Measurements from ENCODE around the gene CASP8. TPM values are rescaled to one million over a fixed set of nuclear protein-coding genes. Genes with fewer than 3 reads are reported as not detected.
"Not testable (repeated sequence)": the region's sequence is repeated elsewhere in the genome, so short reads cannot be mapped to it uniquely, and the experiment has no call there.

Gene CASP8
- total RNA-seq, 2 experiments from 2014 or later: 62.7 to 63.2 TPM

- H3K4me1 Mint-ChIP-seq (ENCODE audit: low read depth); H3K27ac Mint-ChIP-seq; ATAC-seq; POLR2A ChIA-PET; H3K4me3 Mint-ChIP-seq; DNase-seq; H3K27me3 Mint-ChIP-seq (ENCODE audit: low read depth): not testable (repeated sequence)
- CTCF ChIA-PET: interaction anchor here (0.7 kb wide), 1 partner anchor 16 kb away, joined by 3 read pairs; no protein-coding TSS in a partner anchor
- Mint-ChIP-seq H3K9me3 (ENCODE audit: insufficient read depth) (peaks cover 11% of the 10 kb centered on the region), H3K36me3 (ENCODE audit: low read depth) (peaks cover 83% of the 10 kb centered on the region)
These were observed 30.3 kb downstream of the CASP8 start for GRCh38 chr2:201290457-201291148.

- H3K27ac Mint-ChIP-seq: no peak overlapping the region
- H3K4me1 Mint-ChIP-seq (ENCODE audit: low read depth): no peaks in the 10 kb centered on the region
- ATAC-seq (no peak), DNase-seq (no peak)
- CTCF ChIA-PET: interaction anchor here (0.8 to 1.5 kb wide), 5 partner anchors 9 to 146 kb away, joined by 3 to 6 read pairs (median 4); no protein-coding TSS in a partner anchor
- H3K4me3 Mint-ChIP-seq: no peak overlapping the region
- peaks cover 7% of the 10 kb centered on the region for H3K9me3 Mint-ChIP-seq (ENCODE audit: insufficient read depth)
- H3K27me3 Mint-ChIP-seq (ENCODE audit: low read depth): no peaks in the 10 kb centered on the region
- peaks cover 66% of the 10 kb centered on the region for H3K36me3 Mint-ChIP-seq (ENCODE audit: low read depth)
- POLR2A ChIA-PET: interaction anchor here (0.8 to 1.1 kb wide), 2 partner anchors 10 to 12 kb away, joined by 3 read pairs; no protein-coding TSS in a partner anchor
These were observed 38.2 kb downstream of the CASP8 start for GRCh38 chr2:201298462-201299052.

GRCh38 chr2:201299929-201300328 is 39.6 kb downstream of the CASP8 start:
- H3K9me3 Mint-ChIP-seq (ENCODE audit: insufficient read depth); H3K4me1 Mint-ChIP-seq (ENCODE audit: low read depth); ATAC-seq; H3K4me3 Mint-ChIP-seq; DNase-seq; H3K27me3 Mint-ChIP-seq (ENCODE audit: low read depth); POLR2A ChIA-PET; H3K27ac Mint-ChIP-seq: not testable (repeated sequence)
- H3K36me3 Mint-ChIP-seq (ENCODE audit: low read depth): peaks cover 67% of the 10 kb centered on the region
- CTCF ChIA-PET: interaction anchor here (1.5 kb wide), 1 partner anchor 67 kb away, joined by 5 read pairs; no protein-coding TSS in a partner anchor

- Mint-ChIP-seq H3K4me3 (no peak overlapping the region), H3K4me1 (ENCODE audit: low read depth) (no peaks in the 10 kb centered on the region), H3K27ac (no peak overlapping the region), H3K9me3 (ENCODE audit: insufficient read depth) (peaks cover 22% of the 10 kb centered on the region), H3K27me3 (ENCODE audit: low read depth) (no peaks in the 10 kb centered on the region), H3K36me3 (ENCODE audit: low read depth) (peaks cover 61% of the 10 kb centered on the region)
- ATAC-seq (no peak), DNase-seq (no peak)
- ChIA-PET POLR2A (no interaction called here), CTCF (interaction anchor here (1.2 kb wide), 1 partner anchor 36 kb away, joined by 3 read pairs; no protein-coding TSS in a partner anchor)
These were observed 47.5 kb downstream of the CASP8 start for GRCh38 chr2:201307876-201308275.

GRCh38 chr2:201308914-201309313 is 48.6 kb downstream of the CASP8 start:
- ChIA-PET POLR2A (interaction anchor here (1.1 kb wide), 1 partner anchor 10 kb away, joined by 3 read pairs; no protein-coding TSS in a partner anchor), CTCF (no interaction called here)
- H3K4me1 Mint-ChIP-seq (ENCODE audit: low read depth): no peaks in the 10 kb centered on the region
- peaks cover 66% of the 10 kb centered on the region for H3K36me3 Mint-ChIP-seq (ENCODE audit: low read depth)
- H3K9me3 Mint-ChIP-seq (ENCODE audit: insufficient read depth): peaks cover 22% of the 10 kb centered on the region
- H3K27me3 Mint-ChIP-seq (ENCODE audit: low read depth): no peaks in the 10 kb centered on the region
- no peak overlapping the region for H3K27ac Mint-ChIP-seq
- ATAC-seq (no peak), DNase-seq (no peak)
- no peak overlapping the region for H3K4me3 Mint-ChIP-seq

- Mint-ChIP-seq H3K36me3 (ENCODE audit: low read depth) (peaks cover 44% of the 10 kb centered on the region), H3K27me3 (ENCODE audit: low read depth) (no peaks in the 10 kb centered on the region), H3K4me1 (ENCODE audit: low read depth) (no peaks in the 10 kb centered on the region), H3K9me3 (ENCODE audit: insufficient read depth) (peaks cover 30% of the 10 kb centered on the region), H3K27ac (no peak overlapping the region), H3K4me3 (no peak overlapping the region)
- DNase-seq: no peak
- ChIA-PET CTCF (interaction anchor here (1.2 kb wide), 1 partner anchor 29 kb away, joined by 3 read pairs; no protein-coding TSS in a partner anchor), POLR2A (no interaction called here)
- ATAC-seq: no peak
These were observed 53.0 kb downstream of the CASP8 start for GRCh38 chr2:201313362-201313761.

GRCh38 chr2:201319511-201319910 is 59.2 kb downstream of the CASP8 start:
- POLR2A ChIA-PET: no interaction called here
- no peak overlapping the region for H3K4me3 Mint-ChIP-seq
- peaks cover 45% of the 10 kb centered on the region for H3K36me3 Mint-ChIP-seq (ENCODE audit: low read depth)
- H3K27me3 Mint-ChIP-seq (ENCODE audit: low read depth): no peaks in the 10 kb centered on the region
- H3K4me1 Mint-ChIP-seq (ENCODE audit: low read depth): no peaks in the 10 kb centered on the region
- no peak overlapping the region for H3K27ac Mint-ChIP-seq
- ATAC-seq: no peak
- CTCF ChIA-PET: no interaction called here
- DNase-seq: no peak
- peaks cover 27% of the 10 kb centered on the region for H3K9me3 Mint-ChIP-seq (ENCODE audit: insufficient read depth)

GRCh38 chr2:201320257-201320656 is 59.9 kb downstream of the CASP8 start:
- Mint-ChIP-seq H3K36me3 (ENCODE audit: low read depth) (peaks cover 48% of the 10 kb centered on the region), H3K4me1 (ENCODE audit: low read depth) (no peaks in the 10 kb centered on the region), H3K27ac (no peak overlapping the region), H3K4me3 (no peak overlapping the region), H3K27me3 (ENCODE audit: low read depth) (no peaks in the 10 kb centered on the region), H3K9me3 (ENCODE audit: insufficient read depth) (peaks cover 26% of the 10 kb centered on the region)
- POLR2A ChIA-PET: no interaction called here
- ATAC-seq: no peak
- no peak for DNase-seq
- CTCF ChIA-PET: no interaction called here

- ChIA-PET CTCF (no interaction called here), POLR2A (no interaction called here)
- Mint-ChIP-seq H3K4me3 (no peak overlapping the region), H3K27ac (no peak overlapping the region), H3K9me3 (ENCODE audit: insufficient read depth) (peaks cover 31% of the 10 kb centered on the region), H3K4me1 (ENCODE audit: low read depth) (no peaks in the 10 kb centered on the region), H3K27me3 (ENCODE audit: low read depth) (no peaks in the 10 kb centered on the region), H3K36me3 (ENCODE audit: low read depth) (peaks cover 51% of the 10 kb centered on the region)
- DNase-seq (no peak), ATAC-seq (no peak)
These were observed 60.4 kb downstream of the CASP8 start for GRCh38 chr2:201320701-201321100.

- Mint-ChIP-seq H3K4me3 (no peak overlapping the region), H3K4me1 (ENCODE audit: low read depth) (no peaks in the 10 kb centered on the region), H3K9me3 (ENCODE audit: insufficient read depth) (peaks cover 27% of the 10 kb centered on the region), H3K27ac (no peak overlapping the region), H3K27me3 (ENCODE audit: low read depth) (no peaks in the 10 kb centered on the region), H3K36me3 (ENCODE audit: low read depth) (peaks cover 48% of the 10 kb centered on the region)
- DNase-seq (no peak), ATAC-seq (no peak)
- POLR2A ChIA-PET: no interaction called here
- CTCF ChIA-PET: interaction anchor here (1.1 to 1.6 kb wide), 2 partner anchors 29 to 71 kb away, joined by 3 to 4 read pairs; no protein-coding TSS in a partner anchor
These were observed 62.4 kb downstream of the CASP8 start for GRCh38 chr2:201322772-201323171.

- DNase-seq (no peak), ATAC-seq (no peak)
- H3K27me3 Mint-ChIP-seq (ENCODE audit: low read depth): no peaks in the 10 kb centered on the region
- no peaks in the 10 kb centered on the region for H3K4me1 Mint-ChIP-seq (ENCODE audit: low read depth)
- POLR2A ChIA-PET: no interaction called here
- no peak overlapping the region for H3K4me3 Mint-ChIP-seq
- peaks cover 19% of the 10 kb centered on the region for H3K9me3 Mint-ChIP-seq (ENCODE audit: insufficient read depth)
- H3K36me3 Mint-ChIP-seq (ENCODE audit: low read depth): peaks cover 33% of the 10 kb centered on the region
- H3K27ac Mint-ChIP-seq: no peak overlapping the region
- CTCF ChIA-PET: no interaction called here
These were observed 67.3 kb downstream of the CASP8 start for GRCh38 chr2:201327678-201328077.

- H3K27me3 Mint-ChIP-seq (ENCODE audit: low read depth): no peaks in the 10 kb centered on the region
- no peak overlapping the region for H3K27ac Mint-ChIP-seq
- H3K9me3 Mint-ChIP-seq (ENCODE audit: insufficient read depth): peaks cover 12% of the 10 kb centered on the region
- ATAC-seq: no peak
- CTCF ChIA-PET: no interaction called here
- peaks cover 28% of the 10 kb centered on the region for H3K36me3 Mint-ChIP-seq (ENCODE audit: low read depth)
- DNase-seq: no peak
- H3K4me1 Mint-ChIP-seq (ENCODE audit: low read depth): no peaks in the 10 kb centered on the region
- POLR2A ChIA-PET: no interaction called here
- no peak overlapping the region for H3K4me3 Mint-ChIP-seq
These were observed 69.1 kb downstream of the CASP8 start for GRCh38 chr2:201329409-201329808.
